HG03159 (cell line): ENCODE measurements around the gene CFAP46.
"Not testable (repeated sequence)": the region's sequence is repeated elsewhere in the genome, so short reads cannot be mapped to it uniquely, and the experiment has no call there.

Source experiments
- ATAC-seq: cut with Tn5 transposase; IDR thresholded peaks from one replicate; pipeline ENCODE4 v1.9.1; 2021; ENCODE audit warnings: mild to moderate bottlenecking, moderate library complexity; ENCODE audit not compliant: unreplicated experiment

Gene CFAP46

GRCh38 chr10:132793213-132793612, 149.2 kb downstream of the CFAP46 start:
- no peak for ATAC-seq

- ATAC-seq, result no peak
Measured at GRCh38 chr10:132792796-132793195, 149.6 kb downstream of the CFAP46 start.

- not testable (repeated sequence) for ATAC-seq
Measured at GRCh38 chr10:132792099-132792498, 150.3 kb downstream of the CFAP46 start.

- ATAC-seq, result no peak
Measured at GRCh38 chr10:132790934-132791829, 151.2 kb downstream of the CFAP46 start.

- ATAC-seq, result no peak
Measured at GRCh38 chr10:132790470-132790869, 151.9 kb downstream of the CFAP46 start.

- ATAC-seq, result no peak
Measured at GRCh38 chr10:132789659-132790148, 152.7 kb downstream of the CFAP46 start.

GRCh38 chr10:132788831-132789219, 153.5 kb downstream of the CFAP46 start:
- no peak for ATAC-seq

GRCh38 chr10:132788180-132788830, 154.1 kb downstream of the CFAP46 start:
- ATAC-seq, result no peak

GRCh38 chr10:132787495-132788179, 154.7 kb downstream of the CFAP46 start:
- no peak for ATAC-seq

GRCh38 chr10:132786884-132787494, 155.4 kb downstream of the CFAP46 start:
- ATAC-seq, result no peak

- no peak for ATAC-seq
Measured at GRCh38 chr10:132786476-132786883, 155.9 kb downstream of the CFAP46 start.

GRCh38 chr10:132785723-132786475, 156.5 kb downstream of the CFAP46 start, which contains the start of gene NKX6-2:
Gene NKX6-2, minus strand, starts transcription at chr10:132786147. Its CDS starts 199 bp downstream, at chr10:132785948.
- no peak for ATAC-seq

GRCh38 chr10:132784866-132785722, 157.3 kb downstream of the CFAP46 start:
- ATAC-seq, result no peak

GRCh38 chr10:132783940-132784865, 158.2 kb downstream of the CFAP46 start:
- no peak for ATAC-seq

GRCh38 chr10:132783165-132783939, 159.0 kb downstream of the CFAP46 start:
- no peak for ATAC-seq

- no peak for ATAC-seq
Measured at GRCh38 chr10:132781556-132781955, 160.8 kb downstream of the CFAP46 start.

- no peak for ATAC-seq
Measured at GRCh38 chr10:132780356-132780755, 162.0 kb downstream of the CFAP46 start.
